Peyer's patch (tissue), 4 donors: ENCODE measurements around the gene AUP1. TPM values are rescaled to one million over a fixed set of nuclear protein-coding genes. Genes with fewer than 3 reads are reported as not detected.

Experiments used
- DNase-seq, 3 donors: peaks; one replicate each; pipeline ENCODE4 v3.0.0-alpha.2; 2017 to 2019
- H3K27ac ChIP-seq, 4 donors: fragments of 200-600 bp; sonication (generic); one replicate each; pipeline ENCODE4 v1.5.1; 2016 to 2019
- H3K27me3 ChIP-seq, 2 donors: fragments of 200-600 bp; sonication (generic); one replicate each; pipeline ENCODE4 v1.5.1; 2019
- H3K36me3 ChIP-seq, 3 donors: fragments of 200-600 bp; sonication (generic); one replicate each; pipeline ENCODE4 v1.5.1; 2016 to 2019
- H3K4me1 ChIP-seq, 4 donors: fragments of 200-600 bp; sonication (generic); one replicate each; pipeline ENCODE4 v1.5.1; 2016 to 2019
- H3K4me3 ChIP-seq, 4 donors: fragments of 200-600 bp; sonication (generic); 1 replicate in 3 of 4; 2 replicates in 1 of 4; pipeline ENCODE4 v1.5.1; 2016 to 2019; ENCODE audit warnings: mild to moderate bottlenecking in 1 of 4
- H3K9me3 ChIP-seq, 4 donors: fragments of 200-600 bp; sonication (generic); one replicate each; pipeline ENCODE4 v1.5.1; 2016 to 2019; ENCODE audit warnings: mild to moderate bottlenecking in 1 of 4
- CTCF ChIP-seq, 6 experiments: fragments of 450-650 bp in 4 of 6; fragments of 200-600 bp in 2 of 6; sonication (generic) in 1 of 6; IDR thresholded peaks; one replicate each; pipeline ENCODE4 v1.5.1; 2017 to 2019; ENCODE audit warnings: antibody characterized with exemption in 6 of 6, mild to moderate bottlenecking in 3 of 6, moderate library complexity in 1 of 6
- POLR2A ChIP-seq, 2 donors: fragments of 450-650 bp; IDR thresholded peaks; one replicate each; pipeline ENCODE4 v1.5.1; 2017; ENCODE audit warnings: antibody characterized with exemption in 2 of 2, mild to moderate bottlenecking in 2 of 2, moderate library complexity in 2 of 2
- total RNA-seq, 4 donors: library from RNA; depleted of rRNA; stranded (reverse); fragments of >200 nt; gene quantifications; one replicate each; pipeline ENCODE4 v1.1.0, GENCODE V29; 2016

Gene AUP1
- total RNA-seq, 4 donors from 2014 or later: 183 to 233 (median 213) TPM

- Histone ChIP-seq H3K4me3 (peak overlapping the region; percentile 36 to 50 (median 44)), H3K9me3 (peaks cover 0 to 3% (median 0%) of the 10 kb centered on the region in 4 donors)
- no peak for TF ChIP-seq POLR2A (IDR thresholded peaks at IDR 0.05)
- TF ChIP-seq CTCF (IDR thresholded peaks at IDR 0.05): no peak
Observed at GRCh38 chr2:74515981-74516633, 13.4 kb downstream of the AUP1 start.

GRCh38 chr2:74515271-74515980 lies 14.1 kb downstream of the AUP1 start:
- peak in 1 of 3 donors; percentile 62 for DNase-seq
- Histone ChIP-seq H3K4me1 (peaks cover 4 to 29% (median 22%) of the 10 kb centered on the region in 4 donors), H3K4me3 (peak overlapping the region; percentile 36 to 50 (median 44)), H3K36me3 (no peaks in the 10 kb centered on the region), H3K9me3 (peaks cover 0 to 3% (median 0%) of the 10 kb centered on the region in 4 donors), H3K27ac (no peak overlapping the region), H3K27me3 (peaks cover 0 to 56% of the 10 kb centered on the region in 2 donors)
- TF ChIP-seq POLR2A (IDR thresholded peaks at IDR 0.05): no peak
- TF ChIP-seq CTCF (IDR thresholded peaks at IDR 0.05): no peak

More at GRCh38 chr2:74515981-74516633, 13.4 kb downstream of the AUP1 start:
- H3K27me3 ChIP-seq: peaks cover 0 to 56% of the 10 kb centered on the region in 2 donors
- peak; percentile 65 to 83 (median 81) for DNase-seq
- peaks cover 0 to 4% (median 0%) of the 10 kb centered on the region in 3 donors for H3K36me3 ChIP-seq
- no peak overlapping the region for H3K27ac ChIP-seq
- peaks cover 4 to 29% (median 22%) of the 10 kb centered on the region in 4 donors for H3K4me1 ChIP-seq

- H3K9me3 ChIP-seq: peaks cover 0 to 3% (median 0%) of the 10 kb centered on the region in 4 donors
- no peak within 1 kb of the TSS for H3K27ac ChIP-seq
- peaks cover 4 to 29% (median 22%) of the 10 kb centered on the region in 4 donors for H3K4me1 ChIP-seq
- H3K27me3 ChIP-seq: peaks cover 0 to 56% of the 10 kb centered on the region in 2 donors
- peak within 1 kb of the TSS in 3 of 4 donors; percentile 17 to 50 (median 27) for H3K4me3 ChIP-seq
- H3K36me3 ChIP-seq: no peaks in the 10 kb centered on the region
- no peak for TF ChIP-seq CTCF (IDR thresholded peaks at IDR 0.05)
- no peak for TF ChIP-seq POLR2A (IDR thresholded peaks at IDR 0.05)
- DNase-seq: peak in 1 of 3 donors; percentile 55
Observed at GRCh38 chr2:74514368-74515270, 14.9 kb downstream of the AUP1 start, which contains the start of gene TLX2. Gene TLX2 (plus strand): TSS chr2:74514450. CDS start chr2:74514807, 357 bp downstream.

- peak overlapping the region in 3 of 4 donors; percentile 17 to 50 (median 27) for H3K4me3 ChIP-seq
- TF ChIP-seq POLR2A (IDR thresholded peaks at IDR 0.05): no peak
- TF ChIP-seq CTCF (IDR thresholded peaks at IDR 0.05): no peak
- DNase-seq: peak in 1 of 3 donors; percentile 50
- no peaks in the 10 kb centered on the region for H3K36me3 ChIP-seq
- peaks cover 0 to 56% of the 10 kb centered on the region in 2 donors for H3K27me3 ChIP-seq
- H3K9me3 ChIP-seq: peaks cover 0 to 3% (median 0%) of the 10 kb centered on the region in 4 donors
- no peak overlapping the region for H3K27ac ChIP-seq
- H3K4me1 ChIP-seq: peaks cover 4 to 29% (median 22%) of the 10 kb centered on the region in 4 donors
Observed at GRCh38 chr2:74513605-74514367, 15.7 kb downstream of the AUP1 start.
